Hematopoietic multipotent progenitor cell treated with erythropoietin and hydrocortisone succinate and interleukin-3 and kit ligand, for 6 days (in vitro differentiated cells): ENCODE measurements around the gene SORBS2.
"Not testable (repeated sequence)": the region's sequence is repeated elsewhere in the genome, so short reads cannot be mapped to it uniquely, and the experiment has no call there.

Experiments
- DNase-seq: peaks from one replicate; pipeline ENCODE4 v3.0.0-alpha.2; 2015

Gene SORBS2

DNA sequence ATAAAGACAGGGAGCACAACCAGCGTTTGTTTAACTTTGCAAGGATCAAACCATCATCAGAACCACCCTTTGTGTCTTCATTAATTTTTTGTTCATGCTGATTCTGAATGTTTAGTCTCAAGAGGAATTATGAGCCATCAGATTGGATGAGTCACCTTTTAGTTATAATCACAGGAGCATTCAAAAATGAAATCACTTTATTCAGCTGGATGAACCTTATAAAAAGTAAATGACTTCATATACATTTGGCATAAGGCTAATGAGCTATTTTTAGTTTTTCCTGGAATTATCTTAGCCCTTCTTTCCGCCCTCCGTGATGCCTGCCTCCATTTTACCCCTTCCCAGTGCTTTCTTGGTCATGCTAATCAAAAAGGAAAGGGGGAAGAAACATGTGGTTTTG lies 103.6 kb downstream of the SORBS2 start:
- no peak for DNase-seq

DNA sequence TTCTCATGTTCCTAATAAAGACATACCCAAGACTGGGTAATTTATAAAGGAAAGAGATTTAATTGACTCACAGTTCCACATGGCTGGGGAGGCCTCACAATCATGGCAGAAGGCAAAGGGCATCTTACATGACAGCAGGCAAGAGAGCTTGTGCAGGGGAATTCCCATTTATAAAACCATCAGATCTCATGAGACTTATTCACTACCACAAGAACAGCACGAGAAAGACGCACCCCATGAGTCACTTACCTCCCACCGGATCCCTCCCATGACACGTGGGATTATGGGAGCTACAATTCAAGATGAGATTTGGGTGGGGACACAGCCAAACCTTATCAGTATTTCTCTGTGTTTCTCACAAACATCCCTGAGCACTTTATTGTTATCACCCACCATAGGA lies 104.4 kb downstream of the SORBS2 start:
- DNase-seq: not testable (repeated sequence)

GRCh38 chr4:185702147-185702663 lies 109.8 kb downstream of the SORBS2 start:
- DNase-seq: no peak

DNA sequence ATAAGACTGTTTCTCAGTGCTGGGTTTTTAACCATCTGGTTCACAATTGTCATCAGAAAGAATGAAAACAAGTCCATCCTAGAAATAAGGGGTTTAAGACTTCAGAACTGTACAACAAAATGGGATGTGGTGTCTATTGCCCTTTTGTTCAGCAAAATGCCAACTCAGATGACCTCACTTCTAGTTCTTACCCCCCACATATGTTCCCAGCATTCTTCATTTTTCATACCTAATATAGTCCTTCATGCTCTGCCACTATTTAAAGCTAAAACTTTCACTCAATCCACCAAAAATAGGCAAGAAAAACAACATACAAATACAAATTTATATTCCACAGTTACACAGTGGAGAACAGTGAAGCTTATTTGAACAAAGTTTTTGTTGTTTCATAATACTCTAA lies 111.4 kb downstream of the SORBS2 start:
- no peak for DNase-seq

DNA sequence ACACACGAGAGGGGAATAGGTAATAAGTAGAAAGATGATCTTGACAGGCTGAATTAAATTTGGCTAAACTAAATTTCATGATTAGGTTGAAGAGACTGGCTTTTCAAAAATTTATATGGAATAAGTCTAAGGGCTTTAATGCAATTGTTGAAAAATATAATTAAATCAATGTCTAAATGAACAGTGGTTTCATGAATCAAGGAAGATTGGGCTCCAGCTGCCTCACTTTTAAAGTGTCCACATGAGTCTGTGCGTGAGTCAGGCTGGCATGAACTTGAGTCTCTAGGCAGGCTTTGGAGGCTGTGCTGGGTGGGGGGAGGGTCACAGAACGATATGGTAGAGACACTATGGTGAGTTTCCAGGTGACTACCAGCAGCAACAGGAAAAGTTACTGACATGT lies 111.9 kb downstream of the SORBS2 start:
- DNase-seq: no peak

- no peak for DNase-seq
Measured at GRCh38 chr4:185697488-185697887, 114.5 kb downstream of the SORBS2 start.

GRCh38 chr4:185695743-185696142 lies 116.3 kb downstream of the SORBS2 start:
- no peak for DNase-seq

DNA sequence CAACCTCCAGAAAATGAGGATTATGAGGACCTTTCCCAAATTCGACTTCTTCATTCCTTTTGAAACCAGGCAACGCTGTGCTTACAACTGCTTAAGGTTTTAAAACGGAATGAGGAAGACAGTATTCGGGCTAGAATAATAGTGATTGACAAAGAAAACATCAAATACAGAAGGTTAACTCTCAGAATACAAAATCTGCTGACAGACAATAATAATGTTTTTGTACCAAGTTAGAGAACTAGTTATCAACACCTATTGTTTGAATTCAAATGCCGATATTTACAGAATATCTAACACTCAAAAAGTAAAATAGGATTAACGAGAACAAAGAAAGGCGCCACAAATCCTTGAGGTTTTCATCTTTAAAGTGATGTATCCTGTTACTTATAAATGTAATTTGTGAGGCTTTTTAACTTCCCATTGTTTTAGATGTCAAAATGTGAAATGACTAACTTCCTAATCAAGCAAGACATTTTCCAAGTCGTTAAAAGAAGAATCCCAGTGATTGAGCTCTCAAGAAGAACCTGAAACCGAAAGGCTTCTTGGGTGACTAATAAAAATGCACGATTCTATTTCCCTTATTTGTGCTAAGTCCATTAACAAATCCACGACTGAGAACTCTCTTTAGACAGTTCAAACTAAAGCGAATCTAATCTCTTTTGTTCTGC lies 118.3 kb downstream of the SORBS2 start:
- no peak for DNase-seq

- no peak for DNase-seq
Measured at GRCh38 chr4:185689407-185689806, 122.6 kb downstream of the SORBS2 start.

GRCh38 chr4:185685804-185686203 lies 126.2 kb downstream of the SORBS2 start:
- DNase-seq: no peak

DNA sequence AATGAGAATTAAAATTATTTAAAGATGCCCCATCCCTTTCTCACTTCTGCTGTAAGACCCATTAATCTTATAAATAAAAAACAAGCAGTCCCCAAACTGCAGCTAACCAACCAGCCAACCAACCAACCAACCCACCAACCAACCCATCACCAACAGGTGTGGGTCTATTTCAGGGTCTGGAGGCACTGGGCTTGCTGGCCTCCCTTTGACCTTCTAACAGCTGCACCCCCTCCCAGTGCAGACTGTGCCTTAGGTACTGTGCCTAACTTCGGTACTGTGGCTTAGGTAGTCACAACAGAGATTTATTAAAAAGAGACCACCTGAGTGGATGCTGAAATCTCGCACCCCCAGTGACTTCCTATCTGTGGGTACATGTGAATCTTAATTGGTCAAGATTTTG lies 128.1 kb downstream of the SORBS2 start:
- no peak for DNase-seq

DNA sequence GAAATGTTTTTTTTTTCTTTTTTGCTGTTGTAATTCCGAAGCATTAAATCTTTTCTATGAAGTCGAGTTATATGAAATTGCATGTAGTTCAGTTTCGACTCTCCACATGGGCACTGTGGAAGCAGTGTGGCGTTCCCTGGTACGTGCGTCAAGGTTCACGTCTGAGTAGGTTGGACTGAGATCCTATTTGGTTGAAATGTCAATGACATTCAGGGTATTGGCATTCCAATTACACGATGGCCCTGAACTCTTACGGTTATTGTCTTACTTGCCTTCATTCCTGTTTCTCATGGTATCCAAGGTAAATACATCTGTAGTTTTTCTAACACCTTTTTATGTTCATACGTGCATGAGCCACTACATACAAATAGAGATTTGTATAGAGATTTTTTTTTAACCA lies 128.8 kb downstream of the SORBS2 start:
- DNase-seq: no peak

DNA sequence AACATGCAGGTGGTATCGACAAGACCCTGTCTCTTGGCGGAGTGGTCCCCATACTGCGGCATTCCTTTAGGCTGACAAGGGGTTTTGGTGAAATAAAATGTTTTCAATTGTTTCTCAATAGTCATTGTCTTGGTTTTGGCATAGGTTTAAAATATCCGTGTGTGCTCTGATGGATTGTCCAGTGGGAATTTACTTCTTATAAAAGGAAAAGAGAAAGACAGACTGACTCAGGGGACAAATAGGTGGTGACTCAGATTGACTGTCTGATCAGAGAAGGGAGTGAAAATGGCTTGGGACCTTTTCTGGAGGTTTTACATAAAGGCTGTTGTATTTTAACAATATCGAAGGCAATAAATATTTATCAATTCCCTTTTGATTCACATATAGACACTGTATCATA lies 129.8 kb downstream of the SORBS2 start:
- no peak for DNase-seq

- DNase-seq: no peak
Measured at GRCh38 chr4:185681604-185682003, 130.4 kb downstream of the SORBS2 start.

DNA sequence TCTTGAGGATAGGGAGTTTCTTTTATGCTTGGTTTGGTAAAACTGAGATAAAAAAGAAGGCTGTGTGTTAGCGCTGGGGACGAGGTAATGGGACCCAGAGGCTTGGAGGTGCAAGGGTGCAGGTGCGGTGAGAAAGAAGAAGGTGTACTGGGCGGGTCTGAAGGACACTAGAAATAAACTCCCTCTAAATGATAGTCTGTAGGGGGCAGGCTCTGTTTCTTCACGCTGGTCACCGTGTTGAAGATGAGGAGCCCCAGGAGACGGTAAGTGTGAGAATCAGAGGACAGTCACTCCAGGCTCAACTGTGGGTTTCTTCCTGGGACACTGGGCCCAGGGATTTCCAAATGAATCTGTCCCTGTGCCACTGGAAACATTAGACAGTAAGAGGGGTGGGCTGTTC lies 131.4 kb downstream of the SORBS2 start:
- DNase-seq: no peak

GRCh38 chr4:185679523-185679922 lies 132.5 kb downstream of the SORBS2 start:
- DNase-seq: no peak

- no peak for DNase-seq
Measured at GRCh38 chr4:185677637-185678314, 134.2 kb downstream of the SORBS2 start.

GRCh38 chr4:185672618-185673017 lies 139.4 kb downstream of the SORBS2 start:
- DNase-seq: no peak

- DNase-seq: no peak
Measured at GRCh38 chr4:185672151-185672550, 139.8 kb downstream of the SORBS2 start.

- DNase-seq: no peak
Measured at GRCh38 chr4:185671496-185671895, 140.5 kb downstream of the SORBS2 start.

DNA sequence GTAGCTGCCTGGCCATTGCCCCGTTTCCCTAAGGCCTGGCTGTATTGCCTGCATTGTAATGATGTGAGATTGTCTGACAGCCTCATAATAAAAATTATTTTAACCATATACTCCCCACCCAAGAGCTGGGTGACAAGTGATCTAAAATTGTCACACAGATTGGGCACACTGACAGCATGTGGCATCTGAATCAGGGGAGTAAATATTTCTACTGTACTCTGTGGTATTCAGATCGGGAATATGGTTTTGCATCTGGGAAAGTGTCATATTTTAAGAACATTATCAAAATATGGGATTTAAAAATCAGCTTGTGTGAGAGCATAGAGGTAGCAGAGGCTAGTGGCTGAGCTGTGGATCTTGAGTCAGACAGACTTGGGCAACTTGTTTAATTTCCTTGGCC lies 140.9 kb downstream of the SORBS2 start:
- DNase-seq: no peak

DNA sequence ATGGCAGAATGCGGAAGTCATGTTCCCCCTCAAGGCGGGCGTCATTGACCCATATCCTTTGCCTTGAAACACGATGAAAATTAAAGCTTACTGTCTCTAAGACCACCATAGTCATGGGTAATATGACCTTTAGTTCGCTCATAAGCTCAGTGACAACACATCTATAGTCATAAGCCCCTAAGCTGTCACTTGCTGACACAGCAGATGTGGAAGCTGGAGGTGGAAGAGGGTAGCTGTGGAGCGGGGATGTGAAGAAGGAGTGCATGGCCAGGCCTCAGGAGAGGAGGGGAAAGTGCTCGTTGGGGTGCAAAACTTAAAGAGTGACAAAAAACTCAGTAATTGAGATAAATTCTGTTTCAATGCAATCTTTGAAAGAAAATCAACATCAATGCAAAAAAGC lies 142.7 kb downstream of the SORBS2 start:
- no peak for DNase-seq

DNA sequence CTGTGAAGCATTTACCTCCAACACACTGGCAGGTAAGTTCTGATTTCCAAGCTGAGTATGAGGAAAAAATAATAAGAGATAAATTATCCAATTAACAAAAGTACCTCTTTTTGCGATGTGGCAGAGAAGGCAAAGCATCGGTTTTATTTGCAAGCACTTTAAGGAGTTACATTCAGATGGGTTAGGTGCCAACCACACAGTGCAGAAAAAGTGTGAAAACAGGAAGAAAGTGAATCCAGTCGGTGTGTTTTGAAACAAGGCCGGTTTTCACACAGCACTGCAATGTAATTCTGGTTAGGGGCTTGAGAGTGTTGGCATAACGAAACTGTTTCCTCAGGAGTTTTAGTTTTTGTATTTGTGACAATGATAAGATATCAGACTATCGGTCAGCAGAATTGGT lies 145.8 kb downstream of the SORBS2 start:
- no peak for DNase-seq

- DNase-seq: no peak
Measured at GRCh38 chr4:185665655-185666054, 146.3 kb downstream of the SORBS2 start.

- no peak for DNase-seq
Measured at GRCh38 chr4:185664481-185664880, 147.5 kb downstream of the SORBS2 start.
